NCI-H82 treated with DMSO at 0.1 percent for 48 hours (cell line): ENCODE results near the gene HOXA11.

ENCODE experiments used
- DNase-seq: peaks from one replicate; lab custom pipeline; 2025; ENCODE audit not compliant: unreplicated experiment; lab: John Stamatoyannopoulos, UW

HOXA11 gene

GRCh38 chr7:27207348-27207985 is 22.4 kb upstream of the HOXA11 start:
- no peak for DNase-seq

GRCh38 chr7:27205325-27206280 is 20.6 kb upstream of the HOXA11 start:
- no peak for DNase-seq

GRCh38 chr7:27204851-27205322 is 19.9 kb upstream of the HOXA11 start:
- no peak for DNase-seq

- no peak for DNase-seq
These were observed 19.0 kb upstream of the HOXA11 start for GRCh38 chr7:27203964-27204594.

- DNase-seq: no peak
These were observed 18.4 kb upstream of the HOXA11 start for GRCh38 chr7:27203365-27203953.

GRCh38 chr7:27202862-27203134 is 17.8 kb upstream of the HOXA11 start:
- no peak for DNase-seq

- DNase-seq: no peak
These were observed 17.2 kb upstream of the HOXA11 start for GRCh38 chr7:27202018-27202861.

- DNase-seq: peak; percentile 51
These were observed 16.6 kb upstream of the HOXA11 start for GRCh38 chr7:27201580-27202017.

- DNase-seq: peak; percentile 63
These were observed 15.9 kb upstream of the HOXA11 start for GRCh38 chr7:27200761-27201579.

GRCh38 chr7:27199849-27200760 is 15.1 kb upstream of the HOXA11 start, which contains the start of gene HOXA13:
Gene HOXA13, minus strand, starts transcription at chr7:27200091. Its CDS starts 14 bp downstream, at chr7:27200077.
- DNase-seq: peak; percentile 68

- DNase-seq: no peak
These were observed 14.1 kb upstream of the HOXA11 start for GRCh38 chr7:27198871-27199801.

GRCh38 chr7:27198138-27198841 is 13.3 kb upstream of the HOXA11 start:
- DNase-seq: no peak

GRCh38 chr7:27197137-27198042 is 12.4 kb upstream of the HOXA11 start:
- no peak for DNase-seq

- DNase-seq: peak; percentile 62
These were observed 11.3 kb upstream of the HOXA11 start for GRCh38 chr7:27196287-27196767.

GRCh38 chr7:27194686-27195379 is 9.8 kb upstream of the HOXA11 start:
- no peak for DNase-seq
